WI38 (cell line): ENCODE measurements around the gene LYL1.

Experiments used
- H3K4me3 ChIP-seq: 2 replicates; pipeline ENCODE4 v1.5.1; 2011; ENCODE audit warnings: low read depth, mild to moderate bottlenecking, control low read depth, low read length
- CTCF ChIP-seq: IDR thresholded peaks from 2 replicates; pipeline ENCODE4 v1.5.1; 2012; ENCODE audit warnings: low read depth, mild to moderate bottlenecking, control low read depth, low read length

The LYL1 gene

DNA sequence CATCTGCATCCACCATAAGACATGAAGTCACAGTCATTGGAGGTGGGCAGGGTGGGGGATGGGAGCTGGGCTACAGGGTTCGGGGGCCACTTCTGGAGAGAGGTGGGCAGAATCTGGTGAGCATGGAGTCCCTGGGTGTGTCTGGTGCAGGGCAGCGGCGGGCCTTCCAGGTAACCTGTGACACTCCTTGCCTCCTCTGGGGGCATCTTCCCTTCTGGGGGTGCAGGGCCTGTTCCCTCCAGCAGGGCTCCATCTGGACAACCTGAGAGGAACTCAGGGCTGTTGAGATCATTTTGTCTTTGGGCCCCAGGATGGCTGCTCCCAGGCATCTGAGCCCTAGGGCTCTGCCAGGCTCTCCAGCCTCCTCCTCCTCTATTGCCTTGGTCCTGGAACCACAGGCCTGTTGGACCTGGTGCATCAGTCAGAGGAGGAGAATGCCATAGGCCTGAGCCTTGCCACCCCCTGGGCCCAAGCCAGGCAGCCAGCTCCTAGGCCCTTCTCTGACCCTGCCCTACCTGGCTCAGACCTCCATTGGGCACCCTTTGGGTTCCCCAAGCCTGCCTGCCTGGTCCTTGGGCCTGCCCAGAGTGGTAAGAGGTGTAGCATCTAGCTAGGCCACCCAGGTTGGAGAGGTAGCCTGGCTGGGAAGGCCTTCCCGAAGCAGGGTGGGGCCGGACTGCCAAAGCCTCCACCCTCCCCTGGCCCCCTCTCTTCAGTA, 13.4 kb downstream of the LYL1 start:
- no peak overlapping the region for H3K4me3 ChIP-seq
- peak; percentile 23; the same call in 1 of the 2 replicates for TF ChIP-seq CTCF

- no peak for TF ChIP-seq CTCF
- H3K4me3 ChIP-seq = no peak overlapping the region
Measured at GRCh38 chr19:13087795-13088537, 14.7 kb downstream of the LYL1 start.

- TF ChIP-seq CTCF = no peak
- H3K4me3 ChIP-seq = no peak overlapping the region
Measured at GRCh38 chr19:13087295-13087694, 15.4 kb downstream of the LYL1 start.

DNA sequence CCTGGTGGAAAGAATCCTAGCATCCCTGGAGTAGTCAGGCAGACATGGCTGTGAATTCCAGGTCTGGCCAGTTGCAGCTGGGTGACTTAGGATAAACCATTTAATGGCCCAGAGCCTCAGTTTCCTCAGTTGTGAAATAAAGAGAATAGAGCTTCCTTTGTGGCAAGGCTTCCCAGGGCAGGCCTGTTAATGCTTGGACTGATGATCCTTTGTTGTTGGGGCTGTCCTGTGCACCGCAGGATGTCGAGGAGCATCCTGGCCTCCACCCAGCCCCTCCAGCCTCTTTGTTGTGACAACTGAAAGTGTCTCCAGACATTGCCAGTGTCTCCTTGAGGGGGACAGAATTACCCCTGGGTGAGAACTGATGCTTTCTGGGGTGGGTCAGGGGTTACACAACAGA, 16.3 kb downstream of the LYL1 start:
- no peak for TF ChIP-seq CTCF
- no peak overlapping the region for H3K4me3 ChIP-seq

- TF ChIP-seq CTCF = no peak
- H3K4me3 ChIP-seq = no peak overlapping the region
Measured at GRCh38 chr19:13085666-13086065, 17.0 kb downstream of the LYL1 start.

GRCh38 chr19:13083627-13084026, 19.0 kb downstream of the LYL1 start:
- no peak overlapping the region for H3K4me3 ChIP-seq

More at GRCh38 chr19:13083627-13084026, 19.0 kb downstream of the LYL1 start:
- TF ChIP-seq CTCF = no peak
